B cell (primary cell): ENCODE results near the gene USP27X. TPM values are rescaled to one million over a fixed set of nuclear protein-coding genes. Genes with fewer than 3 reads are reported as not detected.

ENCODE experiments used
- ATAC-seq: fragments of 200-7000 bp; cut with Tn5 transposase; one replicate; pipeline ENCODE4 v1.10.0; 2021; ENCODE audit warnings: low read depth, mild to moderate bottlenecking, moderate number of reproducible peaks, moderate library complexity
- CTCF ChIA-PET: fragments of 350-600 bp; sonication (Branson Sonifier 250); formaldehyde crosslinking; loops from one replicate; lab custom pipeline; 2021; ENCODE audit warnings: antibody characterized with exemption, inconsistent platforms; lab: Charles Lee
- POLR2A ChIA-PET: fragments of 350-600 bp; sonication (Branson Sonifier 250); formaldehyde crosslinking; loops from one replicate; lab custom pipeline; 2021; ENCODE audit warnings: antibody characterized with exemption; lab: Charles Lee
- DNase-seq: peaks from one replicate; pipeline ENCODE4 v3.0.0; 2013
- H2AFZ ChIP-seq: 2 replicates; pipeline ENCODE4 v1.6.1; 2012; ENCODE audit warnings: mild to moderate bottlenecking, low read depth, low read length; ENCODE audit not compliant: insufficient read depth, poor library complexity, severe bottlenecking
- H3K27ac ChIP-seq, 2 donors: 1 replicate in 1 of 2; 2 replicates in 1 of 2; pipeline ENCODE4 v1.5.1; 2012 to 2013; ENCODE audit warnings: low read length in 2 of 2, mild to moderate bottlenecking in 2 of 2, moderate library complexity in 1 of 2
- H3K27me3 ChIP-seq, 4 experiments: fragments of 200-600 bp in 1 of 4; sonication (generic) in 1 of 4; replicated peaks in 1 of 4; 1 replicate in 2 of 4; 2 replicates in 2 of 4; pipeline versions ENCODE4 v1.6.1 to v1.7.0; 2013 to 2016; ENCODE audit warnings: low read length in 3 of 4, mild to moderate bottlenecking in 2 of 4, mixed read lengths in 1 of 4, moderate library complexity in 1 of 4; ENCODE audit not compliant: insufficient read depth in 4 of 4, control insufficient read depth in 3 of 4; ENCODE audit errors: control extremely low read depth in 1 of 4
- H3K36me3 ChIP-seq, 2 experiments: replicated peaks in 1 of 2; 1 replicate in 1 of 2; 2 replicates in 1 of 2; pipeline versions ENCODE4 v1.6.1 to v1.7.1; 2013; ENCODE audit warnings: low read length in 1 of 2; ENCODE audit not compliant: insufficient read depth in 2 of 2, control insufficient read depth in 1 of 2; ENCODE audit errors: control extremely low read depth in 1 of 2, extremely low read depth in 1 of 2
- H3K4me1 ChIP-seq, 2 donors: fragments of 200-600 bp in 1 of 2; sonication (generic) in 1 of 2; 1 replicate in 1 of 2; 2 replicates in 1 of 2; pipeline versions ENCODE4 v1.5.1 to v1.6.1; 2013 to 2017; ENCODE audit warnings: low read length in 2 of 2; ENCODE audit not compliant: control insufficient read depth in 2 of 2, insufficient read depth in 2 of 2
- H3K4me2 ChIP-seq: replicated peaks from 2 replicates; pipeline ENCODE3; 2012; ENCODE audit warnings: mild to moderate bottlenecking, low read depth, low read length; ENCODE audit not compliant: poor library complexity, severe bottlenecking
- H3K4me3 ChIP-seq, 5 experiments: fragments of 200-600 bp in 1 of 5; sonication (generic) in 1 of 5; 1 replicate in 3 of 5; 2 replicates in 2 of 5; pipeline versions ENCODE4 v1.5.1 to v1.7.0; 2011 to 2016; ENCODE audit warnings: low read length in 4 of 5, mild to moderate bottlenecking in 4 of 5, low read depth in 2 of 5, control low read depth in 1 of 5, moderate library complexity in 1 of 5; ENCODE audit not compliant: insufficient read depth in 1 of 5; ENCODE audit errors: control extremely low read depth in 1 of 5, extremely low read depth in 1 of 5
- H3K79me2 ChIP-seq: fragments of 200-600 bp; sonication (generic); one replicate; pipeline ENCODE4 v1.6.0; 2016; ENCODE audit warnings: low read length; ENCODE audit not compliant: control insufficient read depth, insufficient read depth
- H3K9ac ChIP-seq: fragments of 200-600 bp; sonication (generic); 2 replicates; pipeline ENCODE4 v1.6.1; 2017; ENCODE audit warnings: mild to moderate bottlenecking, low read length, moderate library complexity
- H3K9me3 ChIP-seq, 3 donors: one replicate each; pipeline versions ENCODE4 v1.6.1 to v1.7.1; 2013; ENCODE audit warnings: low read length in 2 of 3; ENCODE audit not compliant: control insufficient read depth in 2 of 3, insufficient read depth in 1 of 3; ENCODE audit errors: control extremely low read depth in 1 of 3
- H4K20me1 ChIP-seq: 2 replicates; pipeline ENCODE4 v1.6.0; 2012; ENCODE audit warnings: mild to moderate bottlenecking, low read length; ENCODE audit not compliant: insufficient read depth, control insufficient read depth, poor library complexity, severe bottlenecking
- H3K27ac Mint-ChIP-seq: one replicate; pipeline ENCODE4 v1.8.0; 2021; ENCODE audit warnings: mixed read lengths
- H3K27me3 Mint-ChIP-seq: one replicate; pipeline ENCODE4 v1.8.0; 2021; ENCODE audit warnings: mixed read lengths
- H3K4me1 Mint-ChIP-seq: one replicate; pipeline ENCODE4 v1.8.0; 2021; ENCODE audit warnings: mixed read lengths
- H3K4me3 Mint-ChIP-seq: one replicate; pipeline ENCODE4 v1.8.0; 2021; ENCODE audit warnings: mixed read lengths
- H3K9me3 Mint-ChIP-seq: one replicate; pipeline ENCODE4 v1.8.0; 2022; ENCODE audit warnings: mixed read lengths; ENCODE audit not compliant: insufficient read depth
- CTCF ChIP-seq: fragments of 200-600 bp; IDR thresholded peaks from one replicate; pipeline ENCODE4 v1.8.0; 2022; ENCODE audit warnings: antibody characterized with exemption, mild to moderate bottlenecking
- EZH2 ChIP-seq: IDR thresholded peaks from 2 replicates; pipeline ENCODE4 v1.6.1; 2012; ENCODE audit warnings: borderline replicate concordance, low read depth, mild to moderate bottlenecking, moderate library complexity, low read length; ENCODE audit not compliant: insufficient read depth, poor library complexity, severe bottlenecking
- WGBS: methylation state at CpG from one replicate; pipeline ENCODE4 v1.1.5; 2013; ENCODE audit warnings: missing lambda C conversion rate; ENCODE audit not compliant: insufficient coverage; 5-methylcytosine and 5-hydroxymethylcytosine counted together
- intact Hi-C: fragments of 100-400 bp; cut with micrococcal nuclease; formaldehyde crosslinking; loops from one replicate; pipeline ENCODE4 v1.10.0; 2022
- polyA plus RNA-seq: library from polyadenylated mRNA; depleted of rRNA; stranded (reverse); fragments of >200 nt; gene quantifications from 2 replicates; pipeline ENCODE4 v1.2.3, GENCODE V29; 2012
- total RNA-seq, 2 donors: library from RNA; stranded (reverse); fragments of 120-200 nt in 1 of 2; gene quantifications; 1 replicate in 1 of 2; 2 replicates in 1 of 2; pipeline versions ENCODE4 v1.2.3 to v1.2.4, GENCODE V29; 2013 to 2022

USP27X gene
- total and polyA plus RNA-seq, 2 donors (not counting 1 experiment from before 2014, with no cell fraction given) = 1.6 to 6.1 TPM

- ChIA-PET POLR2A (no interaction called here), CTCF (interaction anchor here (0.6 to 1.7 kb wide), 10 partner anchors 8 to 1985 kb away, joined by 3 to 5 read pairs (median 3); partner anchors contain the start of gene CLCN5)
- intact Hi-C loops = loop anchor here (2.0 kb wide), 1 partner anchor 30 kb away; no protein-coding TSS in a partner anchor
- H3K4me3 ChIP-seq = no peak overlapping the region
- H3K27ac ChIP-seq = no peak overlapping the region
- H3K4me1 ChIP-seq = peaks cover 10 to 14% of the 10 kb centered on the region in 2 donors
- Mint-ChIP-seq H3K4me1 (peaks cover 18% of the 10 kb centered on the region), H3K9me3 (no peaks in the 10 kb centered on the region), H3K4me3 (no peak overlapping the region), H3K27ac (no peak overlapping the region), H3K27me3 (peaks cover 2% of the 10 kb centered on the region)
- H3K9me3 ChIP-seq = no peaks in the 10 kb centered on the region
- DNase-seq (peak; percentile 56), ATAC-seq (peak; percentile 25)
- no peaks in the 10 kb centered on the region for H3K36me3 ChIP-seq
- TF ChIP-seq CTCF = peak; percentile 69
- no peak for TF ChIP-seq EZH2
- 35% methylated on average over 4 of the region's 7 CpGs for WGBS
- no peaks in the 10 kb centered on the region for H3K79me2 ChIP-seq
- H3K4me2 ChIP-seq = no peak overlapping the region
- no peaks in the 10 kb centered on the region for H3K27me3 ChIP-seq
- H3K9ac ChIP-seq = no peak overlapping the region
- no peak overlapping the region for H2AFZ ChIP-seq
- no peaks in the 10 kb centered on the region for H4K20me1 ChIP-seq
These were observed 5.1 kb downstream of the USP27X start for GRCh38 chrX:49884290-49884862.

GRCh38 chrX:49892542-49892941 is 13.3 kb downstream of the USP27X start:
- H3K79me2 ChIP-seq = no peaks in the 10 kb centered on the region
- no peak overlapping the region for H3K27ac ChIP-seq
- H3K9ac ChIP-seq = no peak overlapping the region
- peaks cover 0 to 6% (median 0%) of the 10 kb centered on the region in 3 donors for H3K9me3 ChIP-seq
- peaks cover 2% of the 10 kb centered on the region for H3K9me3 Mint-ChIP-seq
- H3K27me3 ChIP-seq = no peaks in the 10 kb centered on the region
- no peak overlapping the region for H2AFZ ChIP-seq
- H3K4me3 ChIP-seq = no peak overlapping the region
- CTCF ChIA-PET = no interaction called here
- no peak overlapping the region for H3K4me2 ChIP-seq
- H3K27ac Mint-ChIP-seq = no peak overlapping the region
- ATAC-seq (no peak), DNase-seq (no peak)
- H3K4me1 ChIP-seq = no peaks in the 10 kb centered on the region
- POLR2A ChIA-PET = no interaction called here
- intact Hi-C loops = no loop called here
- no CpG with 5 or more reads among the region's 4 CpGs for WGBS
- no peaks in the 10 kb centered on the region for H3K4me1 Mint-ChIP-seq
- peaks cover 25% of the 10 kb centered on the region for H3K27me3 Mint-ChIP-seq
- H4K20me1 ChIP-seq = no peaks in the 10 kb centered on the region
- H3K36me3 ChIP-seq = no peaks in the 10 kb centered on the region
- TF ChIP-seq CTCF (no peak), EZH2 (no peak)
- no peak overlapping the region for H3K4me3 Mint-ChIP-seq
